DMS114 treated with DMSO at 0.1 percent for 48 hours (cell line): Measurements from ENCODE around the gene CTNNA3.

ENCODE experiments used
- DNase-seq: peaks from one replicate; lab custom pipeline; 2025; ENCODE audit not compliant: unreplicated experiment; lab: John Stamatoyannopoulos, UW

CTNNA3 gene

DNA sequence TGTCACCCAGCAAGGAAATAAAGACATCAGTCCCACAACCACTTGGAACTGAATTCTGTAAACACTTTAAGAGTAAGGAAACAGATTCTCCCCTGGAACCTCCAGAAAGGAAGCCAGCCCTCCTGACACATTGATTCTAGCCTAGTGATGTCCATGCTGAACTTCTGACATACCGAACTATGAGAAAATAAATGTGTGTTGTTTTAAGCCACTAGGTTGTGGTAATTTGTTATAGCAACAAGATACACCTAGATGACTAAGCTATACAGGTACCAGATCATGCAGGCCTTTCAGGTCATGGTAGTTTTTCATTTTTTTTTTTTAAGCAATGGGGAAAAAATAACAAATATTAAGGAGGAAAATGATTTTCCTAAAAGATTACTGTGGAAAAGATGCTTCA lies 807.8 kb downstream of the CTNNA3 start:
- DNase-seq, result no peak

DNA sequence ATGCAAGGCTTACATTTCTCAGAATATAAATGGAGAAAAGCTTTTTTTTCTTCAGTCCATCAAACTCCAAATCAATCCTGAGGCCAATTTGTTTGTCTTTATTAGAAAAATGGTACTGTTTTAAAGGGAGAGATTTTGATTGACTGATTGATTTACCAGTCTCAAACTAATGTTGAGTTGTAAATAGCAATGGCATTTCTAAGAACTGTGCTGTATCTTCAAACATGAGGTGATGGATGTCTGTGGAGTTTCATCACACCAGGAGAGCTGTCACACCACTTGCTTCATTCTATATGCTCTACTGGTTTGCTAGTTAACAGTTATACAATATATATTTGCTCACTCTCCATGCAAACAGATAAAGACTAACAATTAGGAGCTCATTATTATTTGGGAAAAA lies 809.1 kb downstream of the CTNNA3 start:
- no peak for DNase-seq

DNA sequence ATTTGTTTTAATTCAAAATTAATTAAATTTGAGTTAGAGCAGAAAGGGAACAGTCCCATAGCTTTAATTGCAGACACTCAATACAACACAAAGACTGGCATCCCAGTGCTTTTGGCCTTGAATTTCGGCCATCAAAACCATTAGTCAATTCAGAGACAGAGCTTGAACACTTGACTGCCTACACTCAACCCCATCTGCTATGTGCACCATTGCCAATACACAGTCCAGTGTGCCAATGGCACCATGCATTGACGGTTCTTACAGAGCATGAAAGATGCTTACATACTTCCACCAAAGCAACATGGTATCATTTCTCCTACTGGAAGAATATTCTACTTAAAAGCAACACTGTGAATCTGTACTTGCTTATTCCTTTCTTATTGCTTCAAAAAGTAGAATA lies 813.7 kb downstream of the CTNNA3 start:
- no peak for DNase-seq

DNA sequence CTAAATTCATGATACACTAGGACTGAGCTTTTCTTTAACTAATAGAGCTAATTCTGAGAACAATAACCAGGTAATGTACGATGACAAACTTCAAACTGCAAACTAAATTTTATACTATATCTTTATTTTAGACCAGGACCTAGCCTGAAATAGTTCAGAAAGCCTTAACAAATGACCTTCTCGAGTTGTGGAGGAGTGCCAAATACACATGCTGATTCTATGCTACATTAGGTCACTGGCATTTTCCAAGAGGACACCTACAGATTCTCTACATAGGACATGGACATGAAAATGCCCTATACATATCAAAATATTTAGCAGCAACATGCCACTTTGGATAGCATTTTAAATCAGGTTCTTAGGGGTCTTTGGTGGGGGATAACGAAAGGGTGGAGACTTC lies 814.2 kb downstream of the CTNNA3 start:
- no peak for DNase-seq

DNA sequence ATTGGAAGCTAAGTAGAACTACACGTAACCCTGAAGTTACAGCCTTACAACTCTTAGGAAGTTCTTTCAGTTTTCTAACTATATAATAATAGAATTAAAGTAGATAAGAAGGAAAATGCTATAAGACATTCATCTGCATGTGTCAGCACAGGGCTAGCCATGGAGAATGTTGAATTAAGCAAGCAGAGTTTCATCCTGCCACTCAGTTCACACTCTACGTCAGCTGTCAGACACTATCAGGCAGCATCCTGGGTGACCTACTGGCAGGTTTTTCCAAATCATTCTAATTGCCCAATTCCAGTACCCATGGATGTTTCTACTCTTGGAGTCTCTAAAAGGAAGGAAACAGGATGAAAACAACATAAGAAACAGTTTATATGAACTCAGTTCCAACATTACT lies 815.2 kb downstream of the CTNNA3 start:
- no peak for DNase-seq

DNA sequence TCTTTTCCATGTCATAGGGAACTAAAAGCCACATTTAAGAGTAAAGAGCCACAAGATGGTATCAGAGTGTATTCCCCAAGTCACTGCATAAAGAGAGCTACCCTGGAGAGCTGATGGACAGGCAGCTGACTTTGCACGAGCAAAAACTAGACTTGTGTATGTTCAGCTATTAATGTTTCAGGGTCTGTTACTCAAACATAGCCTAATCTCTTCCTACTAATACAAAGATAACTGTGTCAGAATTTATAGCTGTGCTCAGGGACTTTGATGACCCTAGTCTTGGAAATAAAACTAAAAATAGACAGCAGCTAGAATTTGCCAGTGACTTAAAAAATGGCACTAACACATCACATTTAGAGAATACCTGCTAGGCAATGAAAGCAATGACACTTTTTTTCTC lies 815.7 kb downstream of the CTNNA3 start:
- no peak for DNase-seq

DNA sequence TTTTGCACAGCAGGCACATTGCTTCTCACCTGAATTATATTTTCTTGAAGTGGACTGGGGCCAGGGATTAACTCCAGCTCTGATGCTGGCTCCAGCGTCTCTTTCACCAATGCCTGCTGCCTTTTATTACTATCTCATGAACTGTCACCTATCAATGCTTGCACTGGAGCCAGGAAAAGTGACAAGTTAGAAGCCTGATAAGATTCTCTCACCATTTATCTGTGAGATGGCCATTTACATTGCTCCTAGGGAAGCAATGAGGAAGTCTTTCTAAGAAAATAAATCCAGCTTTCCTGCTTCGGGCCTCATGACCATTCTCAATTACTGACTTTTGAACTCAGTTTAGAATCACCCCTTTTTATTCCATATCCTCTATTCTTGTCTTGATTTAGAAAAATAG lies 818.6 kb downstream of the CTNNA3 start:
- no peak for DNase-seq

DNA sequence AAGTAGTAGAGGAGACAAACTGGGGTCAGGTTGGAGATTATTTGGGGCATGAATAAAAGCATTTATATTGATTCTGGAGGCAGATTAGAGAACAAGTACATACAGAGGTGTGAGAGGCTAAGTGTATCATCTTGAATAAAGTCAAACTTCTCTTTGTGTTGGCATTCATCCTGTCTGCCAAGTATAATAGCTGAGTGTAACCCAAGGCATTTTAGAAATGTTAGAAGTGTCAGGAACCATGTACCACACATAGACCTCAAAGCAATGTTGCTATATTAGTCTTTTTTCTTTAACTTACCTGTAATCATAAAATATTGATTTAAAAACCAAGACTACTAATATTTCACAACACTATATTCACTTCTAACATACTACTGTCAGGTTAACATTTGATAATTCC lies 826.4 kb downstream of the CTNNA3 start:
- no peak for DNase-seq

DNA sequence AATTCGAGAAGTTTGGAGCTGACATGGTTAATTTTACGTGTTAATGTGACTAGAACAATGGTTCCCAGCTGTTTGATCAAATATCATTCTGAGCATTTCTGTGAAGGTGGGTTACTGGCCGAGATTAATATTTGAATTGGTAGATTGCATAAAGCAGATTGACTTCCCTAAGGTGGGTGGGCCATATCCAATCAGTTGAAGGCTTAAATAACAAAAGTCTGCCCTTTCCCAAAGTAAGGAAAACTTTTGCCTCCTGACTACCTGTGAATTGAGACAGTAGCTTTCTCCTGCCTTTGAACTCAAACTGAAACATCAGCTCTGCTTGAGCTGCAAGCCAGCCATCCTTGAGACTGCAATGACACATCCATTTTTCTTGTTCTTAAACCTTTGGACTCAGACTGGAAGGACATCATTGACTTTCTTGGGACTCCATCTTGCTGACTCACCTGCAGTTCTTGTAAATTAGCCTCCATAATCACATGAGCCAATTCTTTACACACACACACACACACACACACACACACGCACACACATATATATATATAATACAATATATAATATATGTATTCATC lies 833.2 kb downstream of the CTNNA3 start:
- DNase-seq, result no peak

DNA sequence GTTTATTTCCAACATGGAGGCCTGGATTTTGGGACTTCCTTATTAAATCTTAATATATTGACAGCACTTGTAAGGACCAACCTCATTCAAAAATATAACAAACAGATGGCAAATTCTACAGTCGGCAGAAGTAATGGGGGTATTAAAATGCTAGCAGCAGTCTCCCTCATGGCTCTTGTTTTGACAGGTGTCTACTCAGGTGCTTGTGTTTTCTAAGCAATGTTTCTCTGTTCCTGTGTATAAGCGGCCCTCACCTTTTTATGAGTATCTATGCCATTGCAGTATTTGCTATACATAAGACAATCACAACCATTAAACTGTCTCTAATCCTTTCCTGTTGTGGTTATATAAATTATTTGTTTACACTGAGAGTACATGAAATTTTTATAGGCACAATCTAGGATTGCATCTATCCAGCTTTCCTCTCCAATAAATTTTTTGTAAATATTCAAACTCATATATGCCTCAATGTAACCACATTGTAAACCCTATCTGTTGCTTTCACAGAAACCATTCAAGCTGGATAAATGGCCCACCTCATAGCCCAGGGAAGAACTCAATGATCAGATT lies 835.5 kb downstream of the CTNNA3 start:
- no peak for DNase-seq

DNA sequence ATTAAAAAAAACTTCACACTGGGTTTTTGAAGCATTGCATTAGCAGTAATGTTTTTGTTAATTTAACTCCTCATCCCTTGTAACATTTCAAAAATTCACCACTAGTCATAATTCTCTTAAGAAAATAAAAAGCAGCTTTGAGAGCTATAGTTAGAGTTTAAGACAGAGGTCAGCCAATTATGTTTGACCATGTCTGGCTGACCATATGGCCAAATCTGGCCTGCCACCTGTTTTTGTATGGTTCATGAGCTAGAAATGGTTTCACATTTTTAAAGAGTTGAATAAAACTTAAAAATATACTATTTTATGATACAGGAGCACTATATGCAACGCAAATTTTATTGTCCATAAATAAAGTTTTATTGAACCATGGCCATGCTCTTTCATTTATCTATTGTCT lies 843.2 kb downstream of the CTNNA3 start:
- no peak for DNase-seq

DNA sequence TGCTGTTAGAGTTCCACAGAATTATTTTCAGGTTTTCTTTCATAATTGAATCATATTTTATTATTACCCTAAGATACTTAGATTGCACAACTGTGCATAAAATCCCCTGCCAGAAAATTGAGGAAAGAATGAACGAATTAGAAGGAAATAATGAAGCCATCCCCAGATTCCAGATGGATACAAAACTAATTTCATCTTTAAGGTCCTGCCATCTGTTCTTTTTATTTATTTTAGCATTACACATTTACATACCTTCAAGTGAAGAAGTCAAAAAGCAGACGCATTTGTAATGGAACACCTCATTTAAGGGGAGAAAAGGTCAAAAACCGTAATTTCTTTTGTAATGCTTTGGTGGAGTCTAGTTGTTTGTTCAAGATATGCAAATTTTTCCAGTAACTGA lies 847.1 kb downstream of the CTNNA3 start:
- DNase-seq, result no peak

DNA sequence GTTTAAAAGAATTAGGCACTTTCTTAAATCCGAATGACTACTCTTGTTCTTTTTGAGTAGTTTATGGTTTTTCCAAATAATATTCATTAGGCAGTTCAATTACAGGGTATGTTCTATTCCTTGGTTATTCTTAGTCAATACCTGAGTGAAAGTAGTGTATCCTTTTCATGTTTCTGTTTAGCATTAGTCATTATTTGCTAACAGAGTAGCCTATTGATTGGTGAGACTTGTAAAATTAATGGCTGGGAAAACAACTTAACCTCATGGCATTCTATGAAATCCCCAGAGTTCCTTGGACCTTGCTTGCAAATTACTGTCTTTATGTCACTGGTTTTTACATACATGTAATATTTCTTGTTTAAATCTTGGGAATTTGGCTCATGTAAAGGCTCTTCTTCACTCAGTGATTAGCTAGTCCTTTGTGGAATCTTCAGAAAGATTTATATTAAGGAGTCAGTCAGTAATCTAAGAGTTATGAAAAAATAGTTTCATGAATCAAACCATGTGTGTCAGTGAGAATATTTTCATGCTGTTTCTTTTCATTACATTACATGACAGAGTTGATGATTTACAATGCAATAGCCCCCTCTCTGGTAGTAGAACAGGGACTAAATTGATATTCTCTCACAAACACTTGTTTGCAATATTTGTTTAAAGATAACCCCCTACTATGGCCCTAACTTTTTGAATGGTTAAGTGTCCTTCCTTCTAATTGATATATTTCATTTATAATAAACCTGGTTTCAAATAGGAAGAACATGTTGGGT lies 851.6 kb downstream of the CTNNA3 start:
- no peak for DNase-seq

DNA sequence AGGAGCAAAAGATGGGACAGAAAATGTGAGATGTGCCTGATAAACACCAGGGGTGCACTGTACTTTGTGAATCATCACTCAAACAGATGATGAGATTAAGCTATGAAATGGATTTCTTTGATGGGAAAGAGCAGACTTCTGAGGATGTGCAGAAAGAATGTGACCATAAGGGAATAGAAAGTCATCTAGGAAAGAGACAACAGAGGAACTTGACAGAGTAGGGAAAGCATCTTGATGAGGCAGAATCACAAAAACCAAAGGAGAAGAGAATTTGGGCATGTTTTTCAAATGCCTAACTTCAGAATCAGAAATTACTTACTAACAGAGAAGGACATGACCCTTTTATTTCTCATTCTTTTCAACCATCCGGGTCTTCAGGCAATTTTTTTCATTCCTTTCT lies 852.6 kb downstream of the CTNNA3 start:
- no peak for DNase-seq

DNA sequence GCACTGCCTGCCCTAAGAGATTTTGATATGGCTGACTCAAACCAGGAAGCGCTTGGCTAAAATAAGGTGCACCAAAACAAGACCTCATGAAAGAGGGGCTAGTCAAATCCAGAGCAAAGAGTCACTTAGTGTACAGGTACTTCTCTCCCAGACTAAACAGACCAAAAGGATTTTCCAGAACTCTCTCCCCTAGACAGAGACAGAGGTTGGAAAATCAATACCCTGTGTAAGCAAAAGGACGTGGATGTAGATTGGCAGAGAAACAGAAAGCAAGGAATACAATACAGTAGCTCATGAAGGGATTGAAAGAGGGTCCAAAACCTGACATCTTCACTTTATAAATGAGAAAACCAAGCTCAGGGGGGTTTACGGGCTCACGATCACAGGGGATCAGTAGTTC lies 853.1 kb downstream of the CTNNA3 start:
- no peak for DNase-seq

DNA sequence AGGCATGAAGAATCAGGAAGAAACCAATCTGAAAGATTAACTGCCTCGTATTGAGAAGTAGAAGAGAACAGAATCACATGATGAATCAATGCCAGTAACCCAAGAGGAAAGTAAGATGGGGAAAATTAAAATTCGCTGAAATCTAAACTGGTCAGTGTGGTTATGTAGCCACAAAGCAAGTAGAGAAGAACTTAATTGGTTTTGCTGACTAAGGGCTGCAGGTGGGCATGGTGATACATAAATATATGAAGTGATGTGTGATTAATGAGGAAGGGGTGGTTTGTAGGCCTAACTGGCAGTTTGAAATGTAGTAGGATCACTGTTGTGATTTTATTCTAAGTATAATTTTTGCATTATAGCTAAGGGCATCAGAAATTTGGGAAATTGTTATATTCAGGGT lies 853.6 kb downstream of the CTNNA3 start:
- no peak for DNase-seq

DNA sequence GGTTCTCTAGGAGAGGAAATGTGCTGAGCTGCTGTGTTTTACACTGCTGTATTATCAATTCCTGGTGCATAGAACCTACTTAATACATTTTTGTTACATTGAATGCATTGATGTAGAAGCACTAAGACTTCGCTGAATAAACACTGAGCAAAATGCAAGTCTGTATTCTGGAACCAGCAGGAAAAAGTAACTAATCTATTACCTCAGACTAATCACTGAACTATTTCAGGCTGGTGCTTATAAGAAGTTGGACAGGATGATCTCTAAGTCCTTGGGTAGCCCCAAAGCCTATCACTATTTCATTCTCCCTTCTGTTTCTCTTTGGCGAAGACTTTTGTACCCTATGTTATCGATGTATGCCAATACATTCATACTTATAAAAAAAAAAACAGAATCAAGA lies 857.3 kb downstream of the CTNNA3 start:
- DNase-seq, result no peak

DNA sequence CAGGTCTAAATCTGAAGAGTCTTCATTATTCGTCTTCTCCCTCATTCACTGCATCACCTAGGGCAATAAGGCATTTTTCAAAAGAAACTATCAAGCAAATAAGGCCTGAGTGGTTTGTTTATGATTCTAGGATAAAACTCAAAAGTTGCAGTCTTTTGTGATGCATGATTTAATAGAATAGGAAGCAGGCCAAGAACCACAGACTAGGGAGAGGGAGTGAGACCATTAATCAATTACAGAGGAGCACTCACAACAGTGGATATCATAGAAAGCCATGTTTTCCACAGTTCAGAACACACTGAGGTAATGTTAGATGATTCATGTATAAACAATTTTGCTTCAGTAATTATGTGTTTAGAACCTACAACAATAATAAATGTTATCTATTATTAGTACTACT lies 858.0 kb downstream of the CTNNA3 start:
- DNase-seq, result no peak

DNA sequence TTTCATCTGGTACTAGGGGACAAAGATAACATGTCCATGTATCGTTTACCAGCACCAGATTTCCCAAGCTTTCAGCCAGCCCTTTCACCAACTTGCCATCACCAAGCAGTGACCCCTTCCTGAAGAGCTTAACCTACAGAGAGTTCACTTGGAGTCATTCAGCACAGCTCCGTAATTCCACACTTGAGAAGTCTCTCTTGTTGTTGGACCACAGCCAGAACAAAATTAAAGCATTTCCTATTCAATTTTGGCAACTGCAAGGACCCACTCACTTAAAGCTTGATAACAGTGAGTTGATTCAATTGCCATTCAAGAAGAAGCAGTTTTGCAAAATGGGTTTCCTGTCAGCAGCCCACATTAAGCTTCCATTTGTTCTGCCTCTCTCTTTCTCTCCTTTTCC lies 858.7 kb downstream of the CTNNA3 start:
- DNase-seq, result no peak

DNA sequence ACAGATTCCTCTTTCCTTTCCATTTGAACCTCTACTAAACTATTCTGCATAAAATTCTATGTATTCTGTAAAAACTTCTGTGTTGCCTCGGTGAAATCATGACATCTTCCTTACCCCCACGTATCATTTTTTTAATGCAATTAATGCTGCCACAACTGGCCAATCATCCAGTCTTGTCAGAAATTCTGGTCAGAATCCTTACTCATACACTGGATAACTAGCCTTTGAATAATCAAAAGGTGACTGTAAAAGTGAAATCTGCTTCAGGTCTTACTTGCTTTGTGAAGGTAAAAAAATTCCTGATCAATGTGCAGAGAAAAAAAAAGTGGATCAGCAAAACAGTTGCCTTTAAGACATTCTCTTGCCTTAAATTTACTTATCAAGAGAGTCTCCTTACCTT lies 859.2 kb downstream of the CTNNA3 start:
- DNase-seq, result no peak

DNA sequence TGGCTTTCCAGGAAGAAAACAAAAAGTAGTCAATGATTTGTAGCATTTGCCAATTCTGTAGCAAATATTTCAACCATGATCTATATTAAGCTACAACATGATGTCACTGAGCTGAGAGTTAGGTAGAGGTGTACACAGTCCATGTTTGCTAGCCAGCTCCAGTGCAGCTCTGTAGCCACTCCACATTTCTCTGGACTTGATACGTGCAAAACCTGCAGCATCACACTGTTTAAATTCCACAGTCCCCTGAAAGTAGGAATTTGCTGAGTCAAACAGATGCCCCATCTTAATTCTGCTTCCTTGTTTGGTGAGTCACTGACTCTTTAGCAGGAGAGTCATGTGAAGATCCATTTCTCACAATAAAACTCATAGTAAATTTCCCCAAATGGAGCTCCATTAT lies 859.9 kb downstream of the CTNNA3 start:
- no peak for DNase-seq

DNA sequence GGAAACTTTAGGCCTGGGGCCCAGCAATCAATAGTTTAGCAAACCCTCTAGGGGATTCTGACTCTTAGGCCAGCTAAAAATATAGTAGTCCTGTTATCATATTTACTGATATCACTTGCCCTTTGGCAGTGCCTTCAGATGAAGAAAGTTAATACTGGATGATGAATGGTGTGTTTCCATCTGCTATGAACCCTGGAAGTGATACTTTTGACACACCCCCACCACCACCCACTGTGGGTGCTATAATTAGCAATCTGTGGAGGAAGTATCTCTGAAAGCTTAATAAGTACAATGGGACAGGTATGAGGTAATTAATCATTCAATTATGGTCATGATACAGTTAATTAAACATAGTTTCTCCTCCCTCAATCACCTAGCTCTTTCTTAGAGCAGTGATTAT lies 860.6 kb downstream of the CTNNA3 start:
- no peak for DNase-seq

DNA sequence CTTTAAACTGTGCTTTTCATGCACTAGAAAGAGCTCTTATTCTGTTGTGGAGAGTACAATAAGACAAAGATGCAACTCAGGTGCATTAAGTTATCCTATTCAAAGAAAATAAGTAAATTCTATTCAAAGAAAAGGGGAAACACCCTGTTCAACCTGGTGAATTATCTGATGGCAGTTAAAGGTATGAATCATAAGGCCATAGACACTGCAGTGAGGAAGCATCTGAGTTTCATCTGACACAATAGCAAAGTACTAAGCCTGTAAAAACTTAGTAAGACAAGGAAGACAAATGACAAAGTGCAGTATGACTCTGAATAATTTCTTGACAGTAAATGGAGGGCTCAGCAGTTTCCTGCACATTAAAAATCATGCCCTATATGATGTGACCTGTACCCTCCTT lies 861.2 kb downstream of the CTNNA3 start:
- no peak for DNase-seq
